K562 (cell line): ENCODE results near the gene RNF126. TPM values are rescaled to one million over a fixed set of nuclear protein-coding genes. Genes with fewer than 3 reads are reported as not detected.

Experiments used
- CREBBP ChIP-seq: IDR thresholded peaks from one replicate; pipeline ENCODE4 v1.6.1; 2012; ENCODE audit warnings: low read depth, mild to moderate bottlenecking, control low read depth, inconsistent platforms, low read length
- DMBX1 ChIP-seq: fragments of 250-450 bp; sonication (Bioruptor Pico); IDR thresholded peaks from 2 replicates; pipeline ENCODE4 v1.8.0; 2022; ENCODE audit warnings: inconsistent platforms, mild to moderate bottlenecking, moderate library complexity, borderline replicate concordance
- GATAD2A ChIP-seq: fragments of 450-650 bp; IDR thresholded peaks from 2 replicates; pipeline ENCODE4 v1.6.1; 2017
- ILK ChIP-seq: fragments of 450-650 bp; IDR thresholded peaks from 2 replicates; pipeline ENCODE4 v1.6.1; 2016; ENCODE audit warnings: missing genetic modification characterization, low read depth, mild to moderate bottlenecking, missing compliant biosample characterization, moderate library complexity, borderline replicate concordance
- MCM5 ChIP-seq: fragments of 450-650 bp; IDR thresholded peaks from 2 replicates; pipeline ENCODE4 v1.6.1; 2016; ENCODE audit warnings: low read depth
- PHB ChIP-seq: fragments of 250-450 bp; sonication (Bioruptor Pico); IDR thresholded peaks from 2 replicates; pipeline ENCODE4 v1.5.0; 2021
- RBM34 ChIP-seq: fragments of 200-400 bp; formaldehyde crosslinking; IDR thresholded peaks from 2 replicates; pipeline ENCODE4 v1.6.1; 2018; ENCODE audit warnings: low read length, borderline replicate concordance; ENCODE audit not compliant: insufficient read depth
- RCOR1 ChIP-seq, 2 experiments: IDR thresholded peaks; 2 replicates each; pipeline ENCODE4 v1.6.1; 2012; ENCODE audit warnings: low read depth in 2 of 2, low read length in 2 of 2, borderline replicate concordance in 1 of 2, improper control_type of control experiment in 1 of 2
- SAFB ChIP-seq: fragments of 200-400 bp; formaldehyde crosslinking; IDR thresholded peaks from 2 replicates; pipeline ENCODE4 v1.6.1; 2017; ENCODE audit warnings: low read depth, low read length, borderline replicate concordance
- TCF7L2 ChIP-seq: fragments of 150-350 bp; IDR thresholded peaks from 2 replicates; pipeline ENCODE4 v1.6.1; 2016; ENCODE audit warnings: low read depth, mild to moderate bottlenecking, low read length, moderate library complexity
- ZBTB1 ChIP-seq: sonication (generic); formaldehyde crosslinking; IDR thresholded peaks from 2 replicates; pipeline ENCODE4 v1.8.1; 2023; ENCODE audit warnings: missing genetic modification reagents, low read depth, mild to moderate bottlenecking, borderline replicate concordance
- ZC3H11A ChIP-seq: IDR thresholded peaks from 2 replicates; pipeline ENCODE4 v1.6.1; 2012; ENCODE audit warnings: low read depth, low read length, improper control_type of control experiment
- ZNF184 ChIP-seq: sonication (generic); formaldehyde crosslinking; IDR thresholded peaks from 2 replicates; pipeline ENCODE4 v1.5.0; 2020; ENCODE audit warnings: missing genetic modification reagents
- ZNF224 ChIP-seq: sonication (generic); formaldehyde crosslinking; IDR thresholded peaks from 2 replicates; pipeline ENCODE4 v1.8.0; 2022; ENCODE audit warnings: mild to moderate bottlenecking, missing genetic modification reagents
- ZNF41 ChIP-seq: fragments of 250-450 bp; sonication (Bioruptor Pico); conservative IDR thresholded peaks from 2 replicates; pipeline ENCODE4 v1.4.0; 2020; ENCODE audit warnings: mild to moderate bottlenecking
- ZNF561 ChIP-seq: fragments of 450-650 bp; formaldehyde crosslinking; conservative IDR thresholded peaks from 2 replicates; pipeline ENCODE4 v1.4.0; 2020; ENCODE audit warnings: mild to moderate bottlenecking, moderate library complexity
- ZNF785 ChIP-seq: fragments of 250-450 bp; sonication (Bioruptor Pico); IDR thresholded peaks from 2 replicates; pipeline ENCODE4 v1.4.0; 2020; ENCODE audit warnings: mild to moderate bottlenecking
- polyA plus RNA-seq, 8 experiments: library from polyadenylated mRNA; depleted of rRNA in 4 of 8; stranded (reverse) in 5 of 8; unstranded in 3 of 8; fragments of >200 nt; fragmentation: Nextera tagmentation in 2 of 8; fragmentation: Illumina TruSeq in 1 of 8; extraction: Ambion mirVana in 2 of 8; extraction: Trizol in 1 of 8; gene quantifications; 2 replicates each; pipeline versions ENCODE4 v1.2.1 to v1.2.3, GENCODE V29; 2011 to 2014; ENCODE audit warnings: inconsistent platforms in 1 of 8, missing spikeins in 1 of 8
- total RNA-seq, 7 experiments: library from RNA; depleted of rRNA in 6 of 7; stranded (reverse); fragments of >200 nt in 6 of 7; fragmentation: Illumina TruSeq in 2 of 7; extraction: Trizol in 2 of 7; gene quantifications; 2 replicates each; pipeline versions ENCODE4 v1.2.1 to v1.2.3, GENCODE V29; 2011 to 2021; ENCODE audit warnings: low replicate concordance in 1 of 7
- TF ChIP-seq, protein P1 (sequence below): fragments of 250-450 bp; sonication (Bioruptor Pico); IDR thresholded peaks from 2 replicates; pipeline ENCODE4 v1.6.1; 2021; ENCODE audit warnings: mild to moderate bottlenecking
- TF ChIP-seq, protein P2 (sequence below): fragments of 250-450 bp; sonication (Bioruptor Pico); IDR thresholded peaks from 2 replicates; pipeline ENCODE4 v1.8.0; 2022; ENCODE audit warnings: inconsistent platforms
- TF ChIP-seq, protein P3 (sequence below): fragments of 450-650 bp; formaldehyde crosslinking; IDR thresholded peaks from 2 replicates; pipeline ENCODE4 v1.4.0; 2020; ENCODE audit warnings: mild to moderate bottlenecking, moderate library complexity
- TF ChIP-seq, protein P4 (sequence below): fragments of 200-800 bp; sonication (Bioruptor generic); IDR thresholded peaks from 2 replicates; pipeline ENCODE4 v1.6.1; 2016; ENCODE audit warnings: missing genetic modification characterization, missing compliant biosample characterization

Gene RNF126
- total and polyA plus RNA-seq, 9 of the 15 experiments (the other 6 are each of a cell fraction or from before 2014, with no cell fraction given): 0.27 to 101 (median 12.3) TPM

DNA sequence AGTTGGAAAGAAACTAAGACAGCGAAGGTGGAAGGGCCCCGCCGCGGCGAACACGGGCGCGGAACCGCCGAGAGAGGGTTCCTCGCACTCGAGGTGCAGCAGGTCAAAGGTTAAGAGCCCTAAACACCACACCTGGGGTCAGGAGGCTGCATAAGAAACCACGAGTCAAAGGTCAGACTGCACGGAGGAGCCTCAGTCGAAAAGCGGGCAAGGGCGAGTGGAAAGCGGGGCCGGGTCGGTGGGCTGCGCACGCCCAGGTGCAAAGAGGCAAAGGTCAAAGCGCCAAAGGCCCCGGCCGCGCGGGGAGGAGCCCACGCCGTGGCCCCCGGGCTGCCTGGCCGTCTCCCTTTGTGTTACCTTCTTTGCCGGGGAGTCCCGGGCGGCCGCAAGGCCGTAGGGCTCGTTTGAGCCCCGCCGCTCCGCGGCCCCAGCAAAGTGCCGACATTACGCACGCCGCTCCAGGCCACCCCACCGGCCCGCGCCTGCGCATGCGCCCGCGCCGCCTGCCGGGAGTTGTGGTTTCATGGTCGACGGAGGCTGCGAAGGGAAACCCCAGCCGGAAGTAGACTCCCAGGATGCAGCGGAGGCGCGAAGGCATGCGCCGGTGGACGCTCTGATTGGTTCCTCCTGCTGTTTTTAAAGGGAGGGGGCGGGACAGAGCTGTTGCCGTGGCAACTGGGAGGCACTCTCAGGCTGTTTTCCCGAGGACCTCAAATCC is 29.8 kb downstream of the RNF126 start, which contains the start of gene POLRMT (continued):
- TF ChIP-seq, protein P1, sequence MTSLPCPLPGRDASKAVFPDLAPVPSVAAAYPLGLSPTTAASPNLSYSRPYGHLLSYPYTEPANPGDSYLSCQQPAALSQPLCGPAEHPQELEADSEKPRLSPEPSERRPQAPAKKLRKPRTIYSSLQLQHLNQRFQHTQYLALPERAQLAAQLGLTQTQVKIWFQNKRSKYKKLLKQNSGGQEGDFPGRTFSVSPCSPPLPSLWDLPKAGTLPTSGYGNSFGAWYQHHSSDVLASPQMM (CRISPR knock-in tag): no peak
- no peak for TF ChIP-seq CREBBP
- no peak for TF ChIP-seq GATAD2A
- TF ChIP-seq MCM5: no peak
- TF ChIP-seq SAFB: no peak
- TF ChIP-seq ZNF785: no peak
- no peak for TF ChIP-seq ZNF224 (CRISPR knock-in tag)
- no peak for TF ChIP-seq ZC3H11A
- TF ChIP-seq, protein P2, sequence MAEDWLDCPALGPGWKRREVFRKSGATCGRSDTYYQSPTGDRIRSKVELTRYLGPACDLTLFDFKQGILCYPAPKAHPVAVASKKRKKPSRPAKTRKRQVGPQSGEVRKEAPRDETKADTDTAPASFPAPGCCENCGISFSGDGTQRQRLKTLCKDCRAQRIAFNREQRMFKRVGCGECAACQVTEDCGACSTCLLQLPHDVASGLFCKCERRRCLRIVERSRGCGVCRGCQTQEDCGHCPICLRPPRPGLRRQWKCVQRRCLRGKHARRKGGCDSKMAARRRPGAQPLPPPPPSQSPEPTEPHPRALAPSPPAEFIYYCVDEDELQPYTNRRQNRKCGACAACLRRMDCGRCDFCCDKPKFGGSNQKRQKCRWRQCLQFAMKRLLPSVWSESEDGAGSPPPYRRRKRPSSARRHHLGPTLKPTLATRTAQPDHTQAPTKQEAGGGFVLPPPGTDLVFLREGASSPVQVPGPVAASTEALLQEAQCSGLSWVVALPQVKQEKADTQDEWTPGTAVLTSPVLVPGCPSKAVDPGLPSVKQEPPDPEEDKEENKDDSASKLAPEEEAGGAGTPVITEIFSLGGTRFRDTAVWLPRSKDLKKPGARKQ (CRISPR knock-in tag): no peak
- no peak for TF ChIP-seq ZNF561 (CRISPR knock-in tag)
- no peak for TF ChIP-seq PHB (CRISPR knock-in tag)
- TF ChIP-seq ZBTB1 (CRISPR knock-in tag): no peak
- TF ChIP-seq ILK: no peak
- TF ChIP-seq RCOR1 (IDR thresholded peaks at IDR 0.05; ENCODE audit: borderline replicate concordance in 1 of 2, low read depth in 2 of 2, low read length in 2 of 2): no peak
- 0 out of 2 replicates have a peak, but pooled peaks have one; percentile 11 for TF ChIP-seq TCF7L2
- no peak for TF ChIP-seq RBM34
- TF ChIP-seq ZNF184: no peak
- no peak for TF ChIP-seq DMBX1
- TF ChIP-seq, protein P3, sequence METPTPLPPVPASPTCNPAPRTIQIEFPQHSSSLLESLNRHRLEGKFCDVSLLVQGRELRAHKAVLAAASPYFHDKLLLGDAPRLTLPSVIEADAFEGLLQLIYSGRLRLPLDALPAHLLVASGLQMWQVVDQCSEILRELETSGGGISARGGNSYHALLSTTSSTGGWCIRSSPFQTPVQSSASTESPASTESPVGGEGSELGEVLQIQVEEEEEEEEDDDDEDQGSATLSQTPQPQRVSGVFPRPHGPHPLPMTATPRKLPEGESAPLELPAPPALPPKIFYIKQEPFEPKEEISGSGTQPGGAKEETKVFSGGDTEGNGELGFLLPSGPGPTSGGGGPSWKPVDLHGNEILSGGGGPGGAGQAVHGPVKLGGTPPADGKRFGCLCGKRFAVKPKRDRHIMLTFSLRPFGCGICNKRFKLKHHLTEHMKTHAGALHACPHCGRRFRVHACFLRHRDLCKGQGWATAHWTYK (CRISPR knock-in tag): no peak
- TF ChIP-seq, protein P4, sequence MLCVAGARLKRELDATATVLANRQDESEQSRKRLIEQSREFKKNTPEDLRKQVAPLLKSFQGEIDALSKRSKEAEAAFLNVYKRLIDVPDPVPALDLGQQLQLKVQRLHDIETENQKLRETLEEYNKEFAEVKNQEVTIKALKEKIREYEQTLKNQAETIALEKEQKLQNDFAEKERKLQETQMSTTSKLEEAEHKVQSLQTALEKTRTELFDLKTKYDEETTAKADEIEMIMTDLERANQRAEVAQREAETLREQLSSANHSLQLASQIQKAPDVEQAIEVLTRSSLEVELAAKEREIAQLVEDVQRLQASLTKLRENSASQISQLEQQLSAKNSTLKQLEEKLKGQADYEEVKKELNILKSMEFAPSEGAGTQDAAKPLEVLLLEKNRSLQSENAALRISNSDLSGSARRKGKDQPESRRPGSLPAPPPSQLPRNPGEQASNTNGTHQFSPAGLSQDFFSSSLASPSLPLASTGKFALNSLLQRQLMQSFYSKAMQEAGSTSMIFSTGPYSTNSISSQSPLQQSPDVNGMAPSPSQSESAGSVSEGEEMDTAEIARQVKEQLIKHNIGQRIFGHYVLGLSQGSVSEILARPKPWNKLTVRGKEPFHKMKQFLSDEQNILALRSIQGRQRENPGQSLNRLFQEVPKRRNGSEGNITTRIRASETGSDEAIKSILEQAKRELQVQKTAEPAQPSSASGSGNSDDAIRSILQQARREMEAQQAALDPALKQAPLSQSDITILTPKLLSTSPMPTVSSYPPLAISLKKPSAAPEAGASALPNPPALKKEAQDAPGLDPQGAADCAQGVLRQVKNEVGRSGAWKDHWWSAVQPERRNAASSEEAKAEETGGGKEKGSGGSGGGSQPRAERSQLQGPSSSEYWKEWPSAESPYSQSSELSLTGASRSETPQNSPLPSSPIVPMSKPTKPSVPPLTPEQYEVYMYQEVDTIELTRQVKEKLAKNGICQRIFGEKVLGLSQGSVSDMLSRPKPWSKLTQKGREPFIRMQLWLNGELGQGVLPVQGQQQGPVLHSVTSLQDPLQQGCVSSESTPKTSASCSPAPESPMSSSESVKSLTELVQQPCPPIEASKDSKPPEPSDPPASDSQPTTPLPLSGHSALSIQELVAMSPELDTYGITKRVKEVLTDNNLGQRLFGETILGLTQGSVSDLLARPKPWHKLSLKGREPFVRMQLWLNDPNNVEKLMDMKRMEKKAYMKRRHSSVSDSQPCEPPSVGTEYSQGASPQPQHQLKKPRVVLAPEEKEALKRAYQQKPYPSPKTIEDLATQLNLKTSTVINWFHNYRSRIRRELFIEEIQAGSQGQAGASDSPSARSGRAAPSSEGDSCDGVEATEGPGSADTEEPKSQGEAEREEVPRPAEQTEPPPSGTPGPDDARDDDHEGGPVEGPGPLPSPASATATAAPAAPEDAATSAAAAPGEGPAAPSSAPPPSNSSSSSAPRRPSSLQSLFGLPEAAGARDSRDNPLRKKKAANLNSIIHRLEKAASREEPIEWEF (CRISPR knock-in tag): no peak
- TF ChIP-seq ZNF41: no peak
